Body of pancreas (tissue), 4 donors: ENCODE measurements around the gene OSBPL5.

ENCODE experiments used
- CTCF ChIP-seq, 7 experiments: fragments of 450-650 bp in 4 of 7; fragments of 200-600 bp in 3 of 7; sonication (generic) in 3 of 7; IDR thresholded peaks; one replicate each; pipeline ENCODE4 v1.5.1; 2016 to 2019; ENCODE audit warnings: antibody characterized with exemption in 7 of 7
- POLR2A ChIP-seq, 3 donors: fragments of 450-650 bp; IDR thresholded peaks; one replicate each; pipeline ENCODE4 v1.6.1; 2016; ENCODE audit warnings: antibody characterized with exemption in 3 of 3, mild to moderate bottlenecking in 2 of 3

GRCh38 chr11:3074912-3075589 lies 90.1 kb downstream of the OSBPL5 start:
- no peak for TF ChIP-seq CTCF (IDR thresholded peaks at IDR 0.05)
- no peak for TF ChIP-seq POLR2A (IDR thresholded peaks at IDR 0.05)
